Measurements from ENCODE around the gene CASKIN2. TPM values are rescaled to one million over a fixed set of nuclear protein-coding genes. Genes with fewer than 3 reads are reported as not detected.

CASKIN2 gene
- polyA plus RNA-seq, 1 donor = 13.9 TPM

GRCh38 chr17:75488693-75489510, 26.4 kb downstream of the CASKIN2 start:
- Histone ChIP-seq H3K27ac (ENCODE audit: low read length) (no peak overlapping the region), H3K36me3 (ENCODE audit: control insufficient read depth, insufficient read depth, low read length) (peaks cover 66% of the 10 kb centered on the region), H3K9me3 (ENCODE audit: control insufficient read depth, low read depth, low read length) (no peaks in the 10 kb centered on the region), H3K4me3 (ENCODE audit: low read length) (no peak overlapping the region), H3K4me1 (ENCODE audit: control insufficient read depth, insufficient read depth, low read length) (no peaks in the 10 kb centered on the region), H3K27me3 (ENCODE audit: control insufficient read depth, insufficient read depth, low read length) (no peaks in the 10 kb centered on the region)
- no peak for DNase-seq
- WGBS (ENCODE audit: insufficient coverage, low lambda C conversion rate) = no CpG with 5 or more reads among the region's 24 CpGs

GRCh38 chr17:75487351-75488070, 27.8 kb downstream of the CASKIN2 start:
- H3K4me1 ChIP-seq (ENCODE audit: control insufficient read depth, insufficient read depth, low read length) = no peaks in the 10 kb centered on the region
- no peaks in the 10 kb centered on the region for H3K27me3 ChIP-seq (ENCODE audit: control insufficient read depth, insufficient read depth, low read length)
- no peak for DNase-seq
- H3K9me3 ChIP-seq (ENCODE audit: control insufficient read depth, low read depth, low read length) = no peaks in the 10 kb centered on the region
- H3K4me3 ChIP-seq (ENCODE audit: low read length) = no peak overlapping the region
- no peak overlapping the region for H3K27ac ChIP-seq (ENCODE audit: low read length)
- peaks cover 61% of the 10 kb centered on the region for H3K36me3 ChIP-seq (ENCODE audit: control insufficient read depth, insufficient read depth, low read length)
- WGBS (ENCODE audit: insufficient coverage, low lambda C conversion rate) = 100% methylated on average over 1 of the region's 12 CpGs

- Histone ChIP-seq H3K4me3 (ENCODE audit: low read length) (no peak overlapping the region), H3K4me1 (ENCODE audit: control insufficient read depth, insufficient read depth, low read length) (peaks cover under 1% of the 10 kb centered on the region), H3K9me3 (ENCODE audit: control insufficient read depth, low read depth, low read length) (no peaks in the 10 kb centered on the region), H3K27me3 (ENCODE audit: control insufficient read depth, insufficient read depth, low read length) (no peaks in the 10 kb centered on the region), H3K27ac (ENCODE audit: low read length) (no peak overlapping the region), H3K36me3 (ENCODE audit: control insufficient read depth, insufficient read depth, low read length) (peaks cover 56% of the 10 kb centered on the region)
- no peak for DNase-seq
- WGBS (ENCODE audit: insufficient coverage, low lambda C conversion rate) = no CpG with 5 or more reads among the region's 5 CpGs
Observed at GRCh38 chr17:75486951-75487350, 28.4 kb downstream of the CASKIN2 start.

- WGBS (ENCODE audit: insufficient coverage, low lambda C conversion rate) = no CpG with 5 or more reads among the region's 14 CpGs
- no peak overlapping the region for H3K4me3 ChIP-seq (ENCODE audit: low read length)
- peaks cover 48% of the 10 kb centered on the region for H3K36me3 ChIP-seq (ENCODE audit: control insufficient read depth, insufficient read depth, low read length)
- H3K4me1 ChIP-seq (ENCODE audit: control insufficient read depth, insufficient read depth, low read length) = peaks cover 7% of the 10 kb centered on the region
- H3K27me3 ChIP-seq (ENCODE audit: control insufficient read depth, insufficient read depth, low read length) = no peaks in the 10 kb centered on the region
- no peaks in the 10 kb centered on the region for H3K9me3 ChIP-seq (ENCODE audit: control insufficient read depth, low read depth, low read length)
- DNase-seq = no peak
- H3K27ac ChIP-seq (ENCODE audit: low read length) = no peak overlapping the region
Observed at GRCh38 chr17:75486151-75486550, 29.2 kb downstream of the CASKIN2 start.

- H3K4me1 ChIP-seq (ENCODE audit: control insufficient read depth, insufficient read depth, low read length) = peaks cover 12% of the 10 kb centered on the region
- no CpG with 5 or more reads among the region's 12 CpGs for WGBS (ENCODE audit: insufficient coverage, low lambda C conversion rate)
- no peak overlapping the region for H3K27ac ChIP-seq (ENCODE audit: low read length)
- no peaks in the 10 kb centered on the region for H3K9me3 ChIP-seq (ENCODE audit: control insufficient read depth, low read depth, low read length)
- peaks cover 44% of the 10 kb centered on the region for H3K36me3 ChIP-seq (ENCODE audit: control insufficient read depth, insufficient read depth, low read length)
- no peak for DNase-seq
- H3K27me3 ChIP-seq (ENCODE audit: control insufficient read depth, insufficient read depth, low read length) = no peaks in the 10 kb centered on the region
- H3K4me3 ChIP-seq (ENCODE audit: low read length) = no peak overlapping the region
Observed at GRCh38 chr17:75485688-75486087, 29.6 kb downstream of the CASKIN2 start.

- peaks cover 15% of the 10 kb centered on the region for H3K4me1 ChIP-seq (ENCODE audit: control insufficient read depth, insufficient read depth, low read length)
- no peaks in the 10 kb centered on the region for H3K27me3 ChIP-seq (ENCODE audit: control insufficient read depth, insufficient read depth, low read length)
- no peak overlapping the region for H3K4me3 ChIP-seq (ENCODE audit: low read length)
- no peaks in the 10 kb centered on the region for H3K9me3 ChIP-seq (ENCODE audit: control insufficient read depth, low read depth, low read length)
- no peak overlapping the region for H3K27ac ChIP-seq (ENCODE audit: low read length)
- DNase-seq = no peak
- 87% methylated on average over 3 of the region's 16 CpGs for WGBS (ENCODE audit: insufficient coverage, low lambda C conversion rate)
- peaks cover 29% of the 10 kb centered on the region for H3K36me3 ChIP-seq (ENCODE audit: control insufficient read depth, insufficient read depth, low read length)
Observed at GRCh38 chr17:75482098-75482942, 33.0 kb downstream of the CASKIN2 start.

GRCh38 chr17:75481194-75482068, 33.9 kb downstream of the CASKIN2 start:
- 60% methylated on average over 1 of the region's 13 CpGs for WGBS (ENCODE audit: insufficient coverage, low lambda C conversion rate)
- Histone ChIP-seq H3K27me3 (ENCODE audit: control insufficient read depth, insufficient read depth, low read length) (no peaks in the 10 kb centered on the region), H3K36me3 (ENCODE audit: control insufficient read depth, insufficient read depth, low read length) (peaks cover 24% of the 10 kb centered on the region), H3K27ac (ENCODE audit: low read length) (no peak overlapping the region), H3K4me3 (ENCODE audit: low read length) (no peak overlapping the region), H3K4me1 (ENCODE audit: control insufficient read depth, insufficient read depth, low read length) (peaks cover 24% of the 10 kb centered on the region), H3K9me3 (ENCODE audit: control insufficient read depth, low read depth, low read length) (no peaks in the 10 kb centered on the region)
- no peak for DNase-seq

GRCh38 chr17:75480281-75480680, 35.1 kb downstream of the CASKIN2 start:
- WGBS (ENCODE audit: insufficient coverage, low lambda C conversion rate) = no CpG with 5 or more reads among the region's 6 CpGs

GRCh38 chr17:75478508-75478907, 36.8 kb downstream of the CASKIN2 start:
- peaks cover 34% of the 10 kb centered on the region for H3K4me1 ChIP-seq (ENCODE audit: control insufficient read depth, insufficient read depth, low read length)
- whole genome bisulfite sequencing (ENCODE audit: insufficient coverage, low lambda C conversion rate) = no CpG with 5 or more reads among the region's 7 CpGs
- DNase-seq = no peak
- H3K9me3 ChIP-seq (ENCODE audit: control insufficient read depth, low read depth, low read length) = no peaks in the 10 kb centered on the region
- H3K36me3 ChIP-seq (ENCODE audit: control insufficient read depth, insufficient read depth, low read length) = peaks cover 18% of the 10 kb centered on the region
- H3K27me3 ChIP-seq (ENCODE audit: control insufficient read depth, insufficient read depth, low read length) = no peaks in the 10 kb centered on the region
- no peak overlapping the region for H3K4me3 ChIP-seq (ENCODE audit: low read length)
- no peak overlapping the region for H3K27ac ChIP-seq (ENCODE audit: low read length)

More at GRCh38 chr17:75480281-75480680, 35.1 kb downstream of the CASKIN2 start:
- DNase-seq = no peak
- Histone ChIP-seq H3K27ac (ENCODE audit: low read length) (no peak overlapping the region), H3K4me3 (ENCODE audit: low read length) (no peak overlapping the region), H3K4me1 (ENCODE audit: control insufficient read depth, insufficient read depth, low read length) (peaks cover 34% of the 10 kb centered on the region), H3K36me3 (ENCODE audit: control insufficient read depth, insufficient read depth, low read length) (peaks cover 14% of the 10 kb centered on the region), H3K27me3 (ENCODE audit: control insufficient read depth, insufficient read depth, low read length) (no peaks in the 10 kb centered on the region), H3K9me3 (ENCODE audit: control insufficient read depth, low read depth, low read length) (no peaks in the 10 kb centered on the region)
